HG02981 (cell line): Measurements from ENCODE around the gene THBS2.
"Not testable (repeated sequence)": the region's sequence is repeated elsewhere in the genome, so short reads cannot be mapped to it uniquely, and the experiment has no call there.

Experiments
- ATAC-seq: cut with Tn5 transposase; IDR thresholded peaks from one replicate; pipeline ENCODE4 v1.9.1; 2021; ENCODE audit warnings: mild to moderate bottlenecking, moderate library complexity; ENCODE audit not compliant: unreplicated experiment

THBS2 gene

GRCh38 chr6:169253337-169254238 is at the start of gene THBS2:
TSS of gene THBS2 (minus strand) at chr6:169253846. CDS start at chr6:169250784, 3,062 bp downstream.
- ATAC-seq, result no peak

- no peak for ATAC-seq
Measured at GRCh38 chr6:169302716-169303115, 49.1 kb upstream of the THBS2 start.

GRCh38 chr6:169302255-169302654 is 48.6 kb upstream of the THBS2 start:
- no peak for ATAC-seq

GRCh38 chr6:169300916-169301315 is 47.3 kb upstream of the THBS2 start:
- no peak for ATAC-seq

- ATAC-seq, result not testable (repeated sequence)
Measured at GRCh38 chr6:169298626-169299025, 45.0 kb upstream of the THBS2 start.

GRCh38 chr6:169296622-169297021 is 43.0 kb upstream of the THBS2 start:
- ATAC-seq, result no peak

GRCh38 chr6:169296170-169296569 is 42.5 kb upstream of the THBS2 start:
- ATAC-seq, result no peak

GRCh38 chr6:169293196-169293595 is 39.5 kb upstream of the THBS2 start:
- ATAC-seq, result no peak

- ATAC-seq, result no peak
Measured at GRCh38 chr6:169292338-169293124, 38.9 kb upstream of the THBS2 start.

GRCh38 chr6:169291646-169292337 is 38.1 kb upstream of the THBS2 start:
- no peak for ATAC-seq

GRCh38 chr6:169291148-169291547 is 37.5 kb upstream of the THBS2 start:
- ATAC-seq, result no peak

GRCh38 chr6:169289619-169290339 is 36.1 kb upstream of the THBS2 start:
- no peak for ATAC-seq

GRCh38 chr6:169289257-169289618 is 35.6 kb upstream of the THBS2 start:
- ATAC-seq, result no peak

- no peak for ATAC-seq
Measured at GRCh38 chr6:169288591-169288990, 34.9 kb upstream of the THBS2 start.

- ATAC-seq, result no peak
Measured at GRCh38 chr6:169287675-169288074, 34.0 kb upstream of the THBS2 start.

- ATAC-seq, result no peak
Measured at GRCh38 chr6:169286961-169287360, 33.3 kb upstream of the THBS2 start.

GRCh38 chr6:169285165-169285564 is 31.5 kb upstream of the THBS2 start:
- no peak for ATAC-seq

- ATAC-seq, result no peak
Measured at GRCh38 chr6:169283924-169284323, 30.3 kb upstream of the THBS2 start.

- no peak for ATAC-seq
Measured at GRCh38 chr6:169282043-169282442, 28.4 kb upstream of the THBS2 start.

GRCh38 chr6:169277619-169278018 is 24.0 kb upstream of the THBS2 start:
- ATAC-seq, result no peak

- no peak for ATAC-seq
Measured at GRCh38 chr6:169274781-169275180, 21.1 kb upstream of the THBS2 start.
